Ishikawa (cell line): ENCODE results near the gene CELA3A.
A peak's percentile ranks its signal among the peaks of the same experiment; 100 is the strongest.

Experiments used
- CREB1 ChIP-seq: IDR thresholded peaks from 2 replicates; pipeline ENCODE4 v1.6.1; 2012; ENCODE audit warnings: low read depth
- EGR1 ChIP-seq: IDR thresholded peaks from 2 replicates; pipeline ENCODE4 v1.6.1; 2012
- EP300 ChIP-seq: IDR thresholded peaks from 2 replicates; pipeline ENCODE4 v1.6.1; 2012; ENCODE audit warnings: borderline replicate concordance
- MAX ChIP-seq: IDR thresholded peaks from 2 replicates; pipeline ENCODE4 v1.6.1; 2012
- NFIC ChIP-seq: IDR thresholded peaks from 2 replicates; pipeline ENCODE4 v1.6.1; 2012

DNA sequence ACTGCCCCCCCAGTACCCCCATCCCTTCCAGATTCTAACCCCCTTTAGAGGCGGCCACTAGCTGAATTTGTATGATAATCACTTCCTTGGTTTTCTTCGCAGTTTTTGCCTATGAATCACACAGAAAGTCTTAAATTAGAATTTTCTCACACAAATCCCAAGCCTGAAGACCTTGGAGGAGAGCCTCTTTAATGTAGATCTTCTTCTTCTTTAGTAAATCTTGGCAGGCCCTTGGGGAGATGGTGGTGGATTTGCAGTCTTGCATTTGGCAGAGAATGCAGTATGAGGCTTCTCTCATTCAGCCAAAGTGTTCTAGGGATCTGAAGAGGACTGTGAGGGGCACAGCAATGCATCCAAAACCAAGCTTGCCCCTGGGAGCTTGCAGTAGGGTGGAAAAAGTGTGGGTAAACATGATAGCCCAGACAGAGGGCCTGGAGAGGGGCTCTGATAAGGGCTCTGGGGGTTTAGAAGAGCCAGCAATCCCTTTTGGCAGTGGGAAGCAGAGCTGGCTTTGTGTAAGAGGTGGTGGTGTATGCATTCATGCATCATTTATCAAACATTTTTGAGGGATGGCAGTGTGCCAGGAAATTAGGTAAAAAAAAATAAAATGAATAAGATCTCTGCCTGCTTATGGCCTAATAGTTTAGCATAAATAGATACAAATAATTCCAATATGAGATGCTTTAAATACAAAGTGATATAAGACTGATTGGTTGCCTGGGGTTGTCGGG, 43.4 kb downstream of the CELA3A start:
- TF ChIP-seq MAX: no peak
- no peak for TF ChIP-seq CREB1
- TF ChIP-seq EGR1: no peak
- TF ChIP-seq EP300: no peak
- peak; percentile 52 for TF ChIP-seq NFIC
